Measurements from ENCODE around the gene MSMB.
A peak's percentile ranks its signal among the peaks of the same experiment; 100 is the strongest.

Gene MSMB

DNA sequence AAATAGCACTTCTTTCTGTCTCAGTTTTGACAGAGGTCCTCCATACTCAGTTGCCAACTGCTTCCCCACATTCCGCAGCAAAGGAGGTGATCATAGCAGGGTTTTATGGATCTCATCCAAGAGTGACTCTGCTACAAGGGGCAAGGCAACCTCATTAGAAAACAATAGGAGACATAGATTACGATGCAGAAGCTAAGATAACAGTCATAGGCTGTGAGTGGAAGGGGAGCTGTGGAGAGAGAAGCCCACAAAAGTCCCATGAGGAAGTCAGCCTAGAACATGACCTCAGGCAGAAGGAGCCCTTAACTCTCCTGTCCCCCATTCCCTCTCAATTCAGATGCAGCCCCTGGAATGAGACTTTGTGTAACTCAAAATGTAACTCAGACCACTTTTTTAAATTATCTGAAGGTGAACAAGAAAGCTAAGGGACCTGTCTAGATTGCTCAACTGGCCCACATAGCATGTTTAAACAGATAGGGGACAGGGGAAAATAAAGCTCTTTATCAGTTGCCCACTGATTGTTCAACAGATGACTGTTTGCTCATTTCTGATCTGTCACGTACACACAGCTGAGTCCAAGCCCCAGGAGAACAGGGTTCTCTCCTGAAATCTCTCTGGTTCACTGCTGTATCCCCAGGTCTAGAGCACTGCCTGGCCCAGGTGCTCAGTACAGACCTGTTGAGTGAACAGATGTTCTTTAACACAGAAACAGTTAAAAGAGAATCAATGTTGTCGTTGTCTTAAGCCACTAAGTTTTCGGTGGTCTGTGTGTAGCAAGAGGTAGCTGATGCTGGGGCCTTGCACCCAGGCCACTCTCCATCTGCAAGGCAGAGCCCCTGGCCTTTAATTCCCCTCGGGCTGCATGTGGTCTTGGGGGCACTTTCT is 14.2 kb downstream of the MSMB start:
- DNase-seq, result no peak

DNA sequence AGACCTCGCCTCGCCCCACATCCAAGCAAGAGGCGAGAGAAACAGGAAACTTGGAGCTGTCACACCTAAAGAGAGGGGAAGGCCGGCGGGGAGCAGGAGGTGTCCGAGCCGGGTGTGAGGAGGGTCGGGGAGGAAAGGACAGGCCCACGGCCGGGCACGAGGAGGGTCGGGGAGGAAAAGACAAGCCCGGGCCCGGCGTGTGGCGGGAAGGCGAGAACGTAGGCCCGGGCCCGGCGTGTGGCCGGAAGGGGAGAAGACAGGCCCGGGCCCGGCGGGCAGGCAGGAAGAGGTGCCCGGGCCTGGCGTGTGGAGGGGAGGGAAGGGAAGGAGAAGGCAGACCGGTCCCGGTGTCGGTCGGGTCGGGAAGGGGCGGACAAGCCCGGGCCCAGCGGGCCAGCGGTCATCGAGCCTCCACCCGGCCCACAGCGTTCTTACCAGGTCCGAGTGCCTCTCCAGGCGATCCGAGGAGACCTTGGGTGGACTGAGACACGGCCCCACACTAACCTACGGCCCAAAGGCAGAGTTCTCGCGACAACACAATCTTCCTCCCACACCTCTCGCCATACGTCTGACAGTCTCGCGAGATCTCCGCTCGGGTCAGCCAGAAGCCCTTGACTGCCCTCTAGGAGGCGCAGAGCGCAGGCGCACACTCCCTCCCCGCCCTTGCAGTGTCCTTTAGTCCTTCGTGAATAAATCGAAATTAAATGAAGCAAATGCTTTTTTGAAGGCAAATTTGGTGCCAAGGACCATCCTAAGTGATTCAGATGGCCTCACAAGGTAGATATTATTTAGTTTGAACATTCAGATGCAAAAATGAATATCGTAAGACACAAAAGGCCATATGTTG is 15.8 kb downstream of the MSMB start, which contains the start of gene NCOA4:
Gene NCOA4, minus strand, starts transcription at position 533 of the 847 bp plus-strand sequence. CDS start 13,943 bp downstream, outside the sequence.
- DNase-seq, result peak; percentile 97

DNA sequence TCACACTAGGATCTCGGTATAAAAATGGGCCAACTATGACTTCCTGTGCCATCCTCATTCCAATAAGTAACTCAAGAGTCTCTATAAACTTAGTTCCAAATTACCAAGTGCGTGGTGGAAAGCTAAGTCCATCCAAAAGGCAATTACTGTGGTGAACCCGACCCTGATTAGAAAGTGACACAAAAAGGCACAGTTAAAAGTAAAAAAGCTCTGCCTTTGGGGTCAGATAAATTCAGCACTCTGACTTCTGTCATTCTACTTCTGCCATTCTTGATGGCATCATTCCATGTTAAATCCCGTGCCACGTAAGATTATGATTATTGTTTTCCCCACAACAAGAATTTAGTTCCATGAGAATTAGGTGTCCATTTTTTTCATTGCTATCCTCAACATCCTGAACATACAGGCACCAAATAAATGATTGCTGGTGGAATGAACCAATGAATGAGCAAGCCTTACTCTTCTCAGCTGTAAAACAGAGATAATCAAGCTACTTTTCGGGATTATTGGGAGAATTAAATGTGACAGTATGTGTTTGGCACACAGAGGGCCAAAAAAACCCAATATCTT is 16.5 kb downstream of the MSMB start:
- no peak for DNase-seq

DNA sequence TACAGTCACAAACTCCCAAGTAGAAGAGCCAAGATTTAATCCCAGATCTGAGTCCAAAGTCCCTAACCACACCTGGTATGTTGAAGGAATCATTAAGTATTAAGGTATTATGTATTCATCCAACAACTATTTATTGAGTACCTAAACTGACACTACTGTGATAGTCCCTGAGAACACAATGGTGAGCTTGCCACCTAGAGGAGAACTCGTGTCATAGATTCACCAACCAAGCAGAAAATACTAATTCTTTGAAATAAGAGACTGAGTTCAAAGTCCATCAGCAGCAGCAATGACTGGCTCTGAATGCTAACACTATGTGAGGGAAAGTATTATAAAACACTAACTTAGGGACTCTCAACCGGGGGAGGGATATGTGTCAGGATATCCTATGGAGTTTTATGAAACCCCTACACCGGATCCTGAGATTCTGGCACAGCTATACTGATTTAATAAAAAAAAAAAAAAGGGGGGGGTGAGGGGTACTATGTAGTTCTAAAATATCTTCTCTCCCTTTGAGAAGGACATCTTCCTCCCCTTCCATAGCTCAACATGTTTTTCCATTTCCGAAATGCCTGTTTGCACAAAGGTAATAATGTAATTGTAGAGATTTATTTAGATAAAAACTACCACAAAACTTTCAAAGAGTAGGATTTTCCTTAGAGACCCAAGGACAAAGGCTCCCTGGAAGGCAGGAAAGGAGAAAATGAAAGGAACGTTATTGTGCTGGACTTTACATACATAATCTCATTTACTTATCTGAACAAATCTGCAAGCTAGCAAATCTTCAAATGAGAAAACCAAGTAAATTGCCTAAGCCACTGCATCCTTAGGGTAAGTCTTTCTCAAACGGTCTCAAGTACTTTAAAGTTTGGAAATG is 17.2 kb downstream of the MSMB start:
- DNase-seq, result peak; percentile 10

DNA sequence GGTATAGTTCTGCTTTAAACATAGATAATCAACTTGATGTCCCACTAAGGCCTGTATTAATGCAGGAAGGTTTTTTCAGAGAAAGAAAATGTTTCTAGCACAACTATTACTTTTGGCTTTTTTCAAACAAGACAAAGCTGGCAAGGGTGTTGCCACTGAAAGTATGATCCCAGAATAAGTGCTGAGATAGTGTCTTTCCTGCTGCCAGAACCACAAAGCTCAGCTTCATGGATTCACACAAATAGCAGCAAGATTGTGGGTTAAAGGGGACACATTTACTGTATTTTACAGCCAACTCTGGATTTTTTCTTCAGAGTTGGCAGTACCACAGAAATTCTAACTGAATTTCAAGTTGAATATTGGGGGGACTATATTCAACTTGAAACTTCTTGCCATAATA is 20.0 kb downstream of the MSMB start:
- DNase-seq, result no peak

DNA sequence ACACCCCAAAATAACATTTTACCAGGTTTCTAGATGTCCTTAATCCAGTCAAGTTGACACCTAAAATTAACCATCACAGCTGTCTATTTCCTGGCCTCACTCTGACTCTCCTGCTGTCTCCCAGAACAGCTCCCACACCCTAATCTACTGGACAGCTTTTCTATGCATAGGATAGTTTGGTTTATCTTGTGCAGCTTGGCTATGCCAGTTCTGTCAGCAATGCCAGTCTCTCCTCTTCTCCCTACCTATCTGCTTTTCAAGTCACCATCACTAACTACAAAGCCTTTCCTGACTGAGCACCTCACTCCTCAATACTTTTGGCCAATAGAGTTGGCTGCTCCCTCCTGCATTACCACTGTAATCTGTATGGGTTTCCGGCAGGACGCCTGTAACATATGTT is 20.7 kb downstream of the MSMB start:
- no peak for DNase-seq

DNA sequence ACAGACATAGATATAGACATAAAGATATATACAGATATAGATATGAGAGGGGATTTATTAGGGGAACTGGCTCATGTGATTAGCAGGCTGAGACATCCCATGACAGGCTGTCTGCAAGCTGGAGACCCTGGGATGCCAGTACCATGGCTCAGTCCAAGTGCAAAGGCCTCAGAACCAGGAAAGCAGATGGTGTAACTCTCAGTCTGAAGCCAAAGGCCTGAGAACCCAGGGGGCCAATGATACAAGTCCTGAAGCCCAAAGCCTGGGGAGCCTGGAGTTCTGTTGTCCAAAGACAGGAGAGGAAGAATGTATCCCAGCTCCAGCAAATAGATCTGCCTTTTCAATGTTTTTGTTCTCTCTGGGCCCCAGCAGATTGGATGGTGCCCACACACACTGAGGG is 21.1 kb downstream of the MSMB start:
- DNase-seq, result no peak

DNA sequence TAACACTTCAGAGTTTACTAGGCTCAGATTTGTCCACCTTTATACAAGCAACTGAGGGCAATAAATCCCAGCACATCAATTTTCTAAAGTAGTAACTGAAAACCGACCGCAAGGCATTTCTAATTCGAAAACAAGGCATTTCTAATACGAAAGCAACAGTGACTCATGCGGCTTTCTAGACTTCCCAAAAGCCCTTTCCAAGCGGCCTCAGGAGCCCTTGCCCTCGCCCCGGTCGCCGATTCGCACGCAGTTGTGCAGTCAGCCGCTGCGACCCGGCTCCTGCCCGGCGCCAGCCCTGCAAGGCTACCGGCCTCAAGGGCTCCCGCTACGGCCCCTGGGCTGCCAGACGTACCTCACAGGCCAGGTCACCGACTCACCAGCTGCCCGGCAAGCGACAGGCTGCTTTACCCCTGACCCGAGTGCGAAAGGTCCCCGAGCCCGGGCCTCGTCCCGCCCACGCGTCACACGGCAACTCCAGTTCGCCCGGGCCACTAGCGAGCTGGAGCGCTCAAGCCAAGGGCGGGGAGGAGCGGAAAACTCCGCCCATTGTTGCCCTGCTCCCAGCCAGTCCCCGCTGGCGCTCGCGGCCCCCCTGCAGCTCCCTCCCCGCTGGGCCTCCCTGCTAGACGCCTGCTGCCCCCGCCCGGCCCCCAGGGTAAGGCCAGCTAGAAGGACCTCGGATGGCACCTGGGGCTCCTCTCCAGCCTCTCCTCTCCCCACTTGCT is 22.9 kb downstream of the MSMB start:
- peak; percentile 75 for DNase-seq

DNA sequence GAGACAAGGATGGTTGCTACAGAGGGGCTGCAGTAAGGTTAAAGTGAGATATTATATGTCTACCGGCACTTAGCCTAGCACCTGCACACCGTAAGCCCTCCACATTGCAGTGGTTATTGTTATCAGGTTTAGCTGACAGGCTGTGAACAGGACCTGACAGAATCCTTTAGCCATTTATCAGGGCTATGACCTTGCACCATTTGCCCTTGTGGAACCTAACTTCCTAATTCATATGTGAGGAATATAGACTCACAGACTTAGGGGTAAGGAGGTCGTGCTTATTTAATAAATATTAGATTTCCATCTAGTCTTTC is 25.8 kb downstream of the MSMB start:
- no peak for DNase-seq

DNA sequence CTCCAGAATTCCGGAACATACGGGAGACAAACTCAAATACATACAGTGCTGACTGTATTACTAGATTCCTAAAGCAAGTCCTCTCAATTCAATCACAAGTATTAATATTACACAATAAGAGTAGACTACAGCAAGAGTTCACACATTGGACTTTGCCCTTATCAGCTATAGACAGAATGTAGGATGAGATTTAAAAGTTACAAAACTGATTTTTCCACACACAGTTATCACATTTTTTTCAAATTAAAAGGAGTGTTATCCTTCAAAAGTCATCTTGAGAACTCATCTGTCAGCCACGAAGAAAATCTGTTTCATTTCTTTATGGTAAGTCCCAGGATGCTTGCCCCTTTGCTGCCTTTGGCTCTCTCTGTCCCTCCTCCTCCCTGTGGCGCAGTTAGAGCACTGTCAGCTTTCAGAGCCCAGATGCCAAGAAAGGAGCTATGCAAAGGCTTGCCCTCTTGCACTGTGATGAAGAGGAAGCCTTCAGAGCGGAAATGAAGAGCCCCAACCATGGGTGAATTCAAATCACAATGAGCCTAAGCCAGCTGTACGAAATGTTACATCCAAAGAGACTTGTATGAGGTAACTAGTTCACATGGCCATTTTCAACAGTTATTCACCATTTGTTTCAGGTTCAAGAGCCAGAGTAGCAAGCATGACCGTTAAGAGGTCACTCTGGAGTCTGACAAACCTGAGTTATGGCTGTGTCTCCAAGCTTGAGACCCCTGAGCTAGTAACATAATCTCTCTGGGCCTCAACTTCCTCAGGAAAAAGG is 26.3 kb downstream of the MSMB start:
- DNase-seq, result no peak

DNA sequence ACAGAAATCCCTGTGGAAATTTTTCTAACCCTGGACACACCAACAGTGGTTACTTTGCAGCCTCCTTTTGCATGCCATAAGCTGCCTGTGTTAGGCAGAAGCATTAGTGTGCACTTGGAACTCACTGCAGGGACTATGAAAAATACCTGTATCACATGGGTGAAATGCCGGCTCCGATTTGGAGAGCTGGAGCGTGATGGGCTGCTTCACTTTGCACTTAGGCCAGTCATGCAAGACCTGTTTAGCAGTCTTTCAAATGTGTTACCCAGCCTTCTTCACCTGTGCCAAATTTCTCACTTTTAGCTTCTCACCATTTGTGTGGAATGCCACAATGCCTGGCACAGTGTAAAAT is 26.9 kb downstream of the MSMB start:
- DNase-seq, result no peak

DNA sequence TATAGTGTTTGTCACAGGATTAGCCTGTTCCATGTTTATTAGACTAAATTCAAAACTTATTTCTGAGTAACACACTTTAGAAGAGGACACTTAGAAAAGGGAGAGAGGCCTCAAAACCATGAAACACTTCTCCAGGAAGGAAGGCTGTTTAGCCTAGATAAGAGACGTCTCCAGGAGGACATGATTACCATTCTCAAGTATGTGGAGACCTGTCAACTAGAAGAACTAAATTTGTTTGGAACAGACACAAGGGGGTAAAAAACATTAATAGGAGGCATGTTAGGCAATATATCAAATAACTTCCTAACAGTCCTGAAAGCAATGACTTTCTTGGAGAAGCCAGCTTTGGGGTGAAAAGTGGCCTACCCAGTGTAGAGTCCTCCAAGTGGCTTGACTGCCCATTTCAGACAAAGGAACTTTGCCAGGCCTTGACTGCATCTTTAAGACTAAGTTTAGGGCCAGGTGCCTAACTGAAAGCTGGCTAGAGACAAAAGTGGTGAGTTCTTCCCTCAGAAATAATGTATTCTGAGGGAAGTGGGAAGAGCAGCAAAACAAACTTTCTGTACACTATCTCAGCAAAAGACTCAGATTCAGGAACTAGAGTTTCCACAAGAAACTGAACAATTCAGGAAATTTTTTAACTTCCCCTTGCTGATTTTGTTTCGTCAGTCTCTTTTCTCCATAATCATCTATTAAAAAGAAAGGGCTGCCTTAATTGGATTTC is 27.5 kb downstream of the MSMB start:
- no peak for DNase-seq

DNA sequence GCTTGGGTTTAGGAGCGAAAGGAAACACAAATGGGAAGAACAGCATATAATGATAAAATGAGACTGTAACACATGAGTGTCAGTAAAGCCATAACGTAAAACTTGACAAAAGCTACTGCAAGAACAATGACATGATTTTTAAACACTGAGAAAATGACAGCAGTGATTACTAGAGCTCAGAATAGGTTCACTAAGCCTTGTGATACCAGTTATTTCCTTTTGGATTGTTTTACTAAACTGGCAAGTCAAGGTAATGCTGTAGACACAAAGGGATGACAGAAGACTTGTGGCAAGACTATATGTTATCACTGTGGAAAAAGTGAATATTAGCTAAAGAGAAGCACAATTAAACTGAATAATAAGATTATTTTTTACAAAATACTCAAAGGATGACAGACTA is 28.3 kb downstream of the MSMB start:
- no peak for DNase-seq

DNA sequence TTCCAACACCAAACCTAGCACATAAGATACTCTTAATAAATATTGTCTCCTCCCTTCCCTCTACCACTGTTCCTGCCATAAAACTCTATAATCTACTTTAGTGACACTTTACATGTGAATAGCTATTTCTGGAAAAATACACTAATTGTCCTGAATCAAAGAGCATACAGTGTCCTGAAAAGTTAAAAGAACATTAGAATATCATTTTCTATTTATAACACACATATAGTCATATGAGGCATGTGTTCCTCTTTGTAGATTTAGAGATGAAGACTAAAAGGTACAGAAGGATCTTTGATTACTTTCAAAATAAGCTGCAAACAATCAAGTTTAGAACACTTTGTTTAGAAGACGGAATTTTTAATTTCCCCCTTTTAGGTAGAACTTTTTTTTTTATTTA is 29.3 kb downstream of the MSMB start:
- no peak for DNase-seq

DNA sequence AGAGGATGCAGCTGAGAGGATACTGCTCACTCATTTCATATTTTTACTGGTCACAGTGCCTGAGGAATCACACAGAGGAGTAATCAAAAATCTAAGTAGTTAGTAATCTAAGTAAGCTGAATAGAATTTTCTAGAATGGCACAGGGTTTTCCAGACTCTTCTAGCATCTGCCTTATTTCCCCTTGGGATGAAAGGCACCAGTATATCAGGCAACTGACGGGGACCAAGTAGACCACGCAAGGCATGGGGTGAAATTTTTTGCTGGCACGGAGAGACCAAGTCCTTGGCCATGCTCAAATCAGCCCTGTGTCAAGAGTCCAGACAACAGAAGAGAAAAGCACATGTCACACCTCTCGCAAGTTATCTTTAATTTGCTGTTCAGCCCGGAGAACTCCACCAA is 29.9 kb downstream of the MSMB start:
- no peak for DNase-seq

DNA sequence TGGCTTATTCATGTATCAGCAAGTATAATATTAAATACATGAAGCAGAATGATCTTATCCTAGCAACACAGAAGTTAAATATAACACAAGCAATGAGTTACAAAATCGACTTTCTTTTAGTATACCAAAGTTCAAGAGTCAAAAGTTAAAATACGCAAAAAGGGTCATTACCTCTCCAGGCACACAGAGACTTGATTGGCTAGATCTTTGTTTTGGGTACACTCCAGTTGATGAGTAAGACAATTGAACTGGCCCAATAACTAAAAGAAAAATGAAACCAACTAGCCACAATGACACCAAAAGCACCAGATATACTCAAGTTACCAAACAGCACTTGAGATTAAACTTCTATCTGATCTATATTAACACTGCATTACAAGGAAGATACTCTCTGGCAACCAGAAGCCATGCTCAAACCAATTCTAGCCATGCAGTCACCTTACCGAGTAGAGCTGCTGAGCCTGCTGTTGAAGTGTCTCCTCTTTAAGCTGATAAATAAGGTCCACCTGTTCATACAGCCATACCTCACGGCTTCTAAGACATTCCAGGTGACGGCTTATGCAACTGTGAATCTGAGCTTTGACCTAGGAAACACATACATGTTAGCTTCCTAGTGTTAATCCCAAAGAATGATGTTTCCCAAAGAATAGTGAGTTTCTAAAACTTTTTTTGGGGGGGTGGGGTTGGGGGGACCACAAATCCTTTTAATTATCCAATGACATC is 31.2 kb downstream of the MSMB start:
- DNase-seq, result no peak

DNA sequence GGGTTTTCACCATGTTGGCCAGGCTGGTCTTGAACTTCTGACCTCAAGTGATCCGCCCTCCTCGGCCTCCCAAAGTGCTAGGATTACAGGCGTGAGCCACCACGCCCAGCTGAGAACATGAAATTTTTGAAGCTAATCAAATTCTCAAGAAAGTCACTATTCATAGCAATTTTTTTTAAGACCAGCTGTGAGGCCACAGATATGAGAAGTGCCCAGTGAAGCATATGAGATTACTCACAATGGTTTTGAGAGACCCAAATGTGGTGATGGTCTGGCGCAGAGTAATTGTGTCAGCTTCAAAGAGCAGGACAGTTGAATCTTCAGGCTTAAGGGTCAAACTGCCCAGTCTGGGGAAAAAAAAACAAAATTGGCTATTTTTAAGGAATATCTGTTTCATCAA is 31.9 kb downstream of the MSMB start:
- DNase-seq, result no peak

DNA sequence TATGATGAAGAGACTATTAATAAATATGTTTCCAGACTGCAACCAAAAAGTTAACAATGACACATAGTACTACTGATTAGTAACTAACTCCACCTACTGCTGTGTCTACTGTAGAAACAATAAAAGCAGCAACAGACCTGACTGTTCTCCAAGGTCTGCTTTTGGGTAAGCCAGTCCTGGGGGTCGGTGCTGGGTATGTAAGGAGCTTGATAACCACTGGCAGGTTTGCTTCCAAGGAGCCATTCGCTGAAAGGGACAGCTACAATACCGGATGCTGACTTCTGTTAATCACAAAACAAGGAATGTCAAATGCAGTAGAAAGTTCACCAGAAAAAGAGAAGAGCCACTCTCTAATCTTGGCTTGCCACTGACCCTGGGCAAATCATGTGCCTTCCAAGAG is 33.3 kb downstream of the MSMB start:
- no peak for DNase-seq

DNA sequence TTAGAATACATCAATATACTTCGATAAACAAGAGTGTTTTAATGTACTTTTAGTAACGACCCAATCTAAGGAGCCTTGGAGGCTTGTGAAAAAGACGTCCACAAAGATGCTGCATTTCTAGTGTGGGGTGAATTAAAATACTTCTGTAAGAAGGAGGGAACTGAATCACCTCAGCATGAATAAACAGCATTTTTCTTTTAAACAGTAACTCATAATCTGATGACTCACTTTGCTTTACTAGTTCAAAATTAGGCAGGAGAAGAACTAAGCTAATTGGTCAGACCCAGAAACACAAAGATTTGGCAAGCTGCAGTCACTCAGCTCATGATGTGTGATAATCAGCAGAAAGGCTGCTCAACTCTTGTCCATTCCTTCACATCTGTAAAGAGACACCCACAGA is 39.9 kb downstream of the MSMB start:
- no peak for DNase-seq

DNA sequence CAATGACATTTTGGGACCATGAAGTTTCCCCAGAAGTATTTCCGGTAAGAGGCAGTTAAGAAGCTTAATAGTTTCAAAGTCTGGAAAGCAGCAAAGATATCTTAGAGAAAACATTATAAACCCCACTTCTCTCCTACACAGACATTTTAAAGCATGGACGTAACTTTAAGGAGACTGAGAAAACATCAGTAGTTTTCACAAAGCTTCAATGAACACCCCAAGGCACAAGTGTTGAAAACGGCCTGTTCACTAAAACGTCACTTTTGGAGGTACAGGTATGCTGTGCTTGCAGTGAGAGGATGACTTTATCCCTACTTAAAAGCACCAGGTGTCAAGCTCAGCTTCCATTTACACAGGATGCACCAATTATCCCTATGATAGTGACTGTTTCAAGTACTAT is 40.7 kb downstream of the MSMB start:
- no peak for DNase-seq
